NCI-H748 treated with DMSO at 0.1 percent for 48 hours (cell line): ENCODE measurements around the gene RAD51B.
"Not testable (repeated sequence)": the region's sequence is repeated elsewhere in the genome, so short reads cannot be mapped to it uniquely, and the experiment has no call there.

Experiments used
- DNase-seq: peaks from one replicate; lab custom pipeline; 2025; lab: John Stamatoyannopoulos, UW

Gene RAD51B

GRCh38 chr14:68274725-68275124 lies 455.1 kb downstream of the RAD51B start:
- DNase-seq: no peak

- DNase-seq: no peak
Measured at GRCh38 chr14:68278576-68279436, 459.2 kb downstream of the RAD51B start.

DNA sequence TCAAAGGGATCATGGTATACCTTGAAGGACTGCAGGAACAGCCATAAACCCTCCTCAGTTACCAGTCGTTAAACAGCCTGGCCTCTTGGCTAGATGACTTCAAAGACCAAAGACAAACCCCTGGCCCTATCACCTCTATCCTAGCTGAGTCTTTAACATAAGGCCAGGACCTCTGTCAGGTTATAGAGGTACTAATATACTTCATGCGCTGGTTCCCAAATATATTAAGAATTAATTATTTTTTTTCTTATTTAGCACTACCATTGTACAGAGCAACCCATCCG lies 459.8 kb downstream of the RAD51B start:
- DNase-seq: no peak

DNA sequence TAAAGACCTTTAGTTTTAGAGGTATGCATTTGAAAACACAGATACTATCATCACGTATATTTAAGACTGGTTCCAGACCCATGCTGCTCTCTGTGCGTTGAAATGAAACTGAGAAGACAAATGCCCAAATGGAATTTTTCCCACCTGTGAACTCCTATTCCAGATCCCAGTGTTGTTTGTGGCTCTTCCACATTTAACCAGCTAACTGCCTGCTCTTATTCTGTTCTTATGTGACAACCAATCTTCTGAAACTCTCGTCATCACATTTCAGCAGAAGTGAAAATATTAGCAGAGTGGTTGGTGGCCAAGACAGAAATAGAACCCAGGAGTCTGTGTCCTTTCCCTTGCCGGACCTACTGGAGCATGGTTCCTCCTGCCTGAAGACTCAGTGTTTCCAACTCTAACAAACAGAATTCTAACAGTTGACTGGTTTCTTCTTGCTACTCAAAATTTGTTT lies 460.2 kb downstream of the RAD51B start:
- DNase-seq: no peak

DNA sequence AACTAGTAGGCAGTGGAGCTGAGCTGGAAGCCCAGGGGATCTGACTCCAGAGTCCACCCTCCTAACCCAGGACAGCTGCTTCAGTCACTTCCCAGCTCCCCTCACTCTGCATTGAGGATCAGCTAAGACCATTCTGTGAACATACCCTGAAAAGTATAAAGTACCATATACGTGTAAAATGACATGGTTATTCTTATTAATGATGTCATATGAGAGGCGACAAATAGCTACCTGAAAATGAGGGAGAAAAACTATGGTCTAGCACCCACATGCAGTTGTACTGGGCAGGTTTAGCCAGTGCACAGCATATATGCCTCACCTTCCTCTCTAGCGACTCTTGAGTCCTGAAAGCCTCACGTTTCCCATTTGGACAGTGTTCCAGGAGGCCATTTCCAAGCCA lies 461.9 kb downstream of the RAD51B start:
- DNase-seq: no peak

DNA sequence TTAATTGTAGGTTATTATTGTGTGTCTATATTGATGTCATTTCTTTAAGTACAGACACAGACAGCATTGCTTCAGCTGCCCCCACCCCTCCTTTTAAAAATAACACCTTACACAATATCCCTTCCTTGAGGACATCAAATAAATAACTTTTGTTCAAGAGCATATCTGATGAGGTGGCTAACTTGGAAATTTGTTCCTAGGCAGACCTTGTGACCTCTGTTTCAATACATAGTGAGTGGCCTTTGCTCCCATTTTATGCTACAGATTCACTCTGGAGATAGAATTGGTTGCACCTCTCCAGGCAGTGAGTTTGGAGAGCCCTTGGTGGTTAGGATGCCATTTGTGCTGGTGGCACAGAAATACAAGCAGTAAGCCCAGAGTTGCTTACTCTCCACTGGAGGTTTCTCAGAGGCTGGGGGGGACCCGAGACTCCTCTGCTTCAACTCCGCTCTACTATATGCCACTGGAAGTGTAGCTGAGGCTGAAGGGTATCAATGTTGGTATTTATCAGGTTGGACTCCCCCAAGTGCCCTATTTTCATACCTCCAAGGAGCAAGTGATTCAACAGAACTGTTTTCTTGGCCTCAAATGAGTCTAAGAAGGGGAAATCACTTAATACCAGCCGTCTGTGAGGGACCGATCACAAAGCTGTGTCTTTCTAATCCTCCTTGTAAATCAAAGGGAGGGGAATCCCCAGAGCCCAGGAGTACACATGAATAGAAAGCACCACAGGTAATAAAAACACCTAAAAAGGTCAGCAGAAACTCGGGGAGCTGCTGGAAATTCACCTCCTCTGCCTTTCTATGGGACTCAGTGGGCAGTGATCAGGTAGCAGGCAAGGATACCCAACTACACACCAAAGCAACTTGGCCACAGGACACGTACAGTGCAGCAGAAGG lies 463.1 kb downstream of the RAD51B start:
- no peak for DNase-seq

DNA sequence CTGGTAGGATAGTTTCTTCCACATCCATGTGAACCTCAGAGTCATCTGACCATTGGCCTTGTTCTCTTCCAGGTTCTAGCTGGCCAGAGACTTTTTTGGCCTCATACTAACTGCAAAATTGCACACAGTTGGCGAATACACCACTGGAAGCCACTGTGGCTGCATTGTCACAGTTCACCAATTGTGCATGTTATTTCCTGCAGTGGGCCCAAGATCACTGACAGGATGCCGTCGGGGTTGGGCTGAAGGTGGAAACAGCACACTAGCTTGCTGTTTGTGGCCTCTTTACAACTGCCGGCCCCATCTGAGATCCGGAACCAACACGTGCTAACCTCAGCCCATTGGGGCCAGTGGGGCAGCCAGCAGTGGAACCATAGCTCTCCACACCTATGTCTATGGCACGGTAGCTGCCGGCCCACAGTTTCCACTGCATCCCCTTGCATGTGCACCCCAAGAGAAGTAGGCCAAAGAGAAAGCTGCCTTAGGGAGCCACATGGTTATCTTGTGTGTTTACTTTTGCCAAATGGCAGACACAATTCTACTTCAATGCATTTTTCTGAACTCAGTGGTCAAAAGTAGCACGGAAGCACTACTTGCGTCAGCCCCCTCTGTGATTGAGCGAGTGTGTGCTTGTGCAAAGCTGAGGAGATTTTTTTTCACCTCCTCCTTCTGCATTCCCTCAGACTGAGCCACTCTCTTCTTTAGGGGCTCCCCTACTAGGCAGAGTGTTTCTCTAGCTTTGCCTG lies 464.0 kb downstream of the RAD51B start:
- no peak for DNase-seq

GRCh38 chr14:68284333-68284732 lies 464.8 kb downstream of the RAD51B start:
- DNase-seq: no peak

- DNase-seq: no peak
Measured at GRCh38 chr14:68284834-68285233, 465.3 kb downstream of the RAD51B start.

DNA sequence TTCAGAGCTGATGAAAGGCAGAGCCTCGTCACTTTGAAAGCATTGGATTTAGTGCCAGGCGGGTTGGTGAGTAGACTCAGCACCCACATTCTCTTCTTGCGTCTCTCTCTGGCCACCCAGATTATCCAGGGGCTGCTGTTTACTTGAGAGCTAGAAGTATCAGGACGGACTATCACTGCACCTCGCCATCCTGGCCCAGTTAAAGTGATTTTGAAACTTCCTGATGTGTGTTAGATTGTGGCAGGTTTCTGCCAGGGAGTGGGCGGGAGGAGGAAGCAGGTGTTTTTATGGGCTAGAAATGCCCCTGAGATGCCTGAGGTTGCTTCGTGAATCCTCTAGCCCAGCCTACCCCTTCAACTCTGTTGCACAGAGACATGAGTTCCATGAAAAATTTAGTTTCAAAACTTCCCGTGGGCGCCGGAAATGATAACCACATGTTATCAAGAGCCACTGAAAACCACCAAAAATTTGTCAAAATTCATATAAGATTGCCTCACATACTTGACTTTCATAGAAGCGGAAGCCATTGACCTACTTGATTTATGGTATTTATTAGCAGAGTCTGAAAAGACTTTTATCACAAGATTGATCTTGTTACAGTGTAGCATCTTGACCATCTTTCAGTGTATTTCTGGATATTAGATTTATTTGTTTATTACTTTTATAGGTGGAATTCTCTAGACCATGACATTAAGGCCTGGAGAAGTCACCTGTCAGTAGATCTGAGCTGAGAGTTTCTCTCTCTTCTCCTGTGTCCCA lies 466.0 kb downstream of the RAD51B start:
- DNase-seq: no peak

DNA sequence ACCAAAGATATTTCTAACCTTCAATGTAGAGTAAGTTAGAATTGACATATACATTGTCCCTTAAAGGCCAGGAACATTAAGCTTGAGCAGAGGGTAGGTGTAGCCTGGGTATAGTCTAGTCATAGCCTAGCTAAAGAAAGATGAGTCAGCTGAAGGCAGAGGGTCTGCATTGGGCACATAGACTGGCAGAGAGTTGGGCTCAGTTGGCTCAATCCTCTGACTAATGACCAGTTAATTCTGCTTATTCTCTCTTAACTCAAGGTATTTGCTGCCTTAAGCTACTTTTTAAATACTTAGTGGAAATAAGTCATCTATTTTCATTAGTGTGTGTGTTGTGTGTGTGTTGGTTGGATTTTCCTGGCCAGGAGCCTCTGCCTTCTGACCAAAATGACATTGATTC lies 467.1 kb downstream of the RAD51B start:
- DNase-seq: no peak

GRCh38 chr14:68289452-68289851 lies 469.9 kb downstream of the RAD51B start:
- not testable (repeated sequence) for DNase-seq

- no peak for DNase-seq
Measured at GRCh38 chr14:68291820-68292219, 472.2 kb downstream of the RAD51B start.

DNA sequence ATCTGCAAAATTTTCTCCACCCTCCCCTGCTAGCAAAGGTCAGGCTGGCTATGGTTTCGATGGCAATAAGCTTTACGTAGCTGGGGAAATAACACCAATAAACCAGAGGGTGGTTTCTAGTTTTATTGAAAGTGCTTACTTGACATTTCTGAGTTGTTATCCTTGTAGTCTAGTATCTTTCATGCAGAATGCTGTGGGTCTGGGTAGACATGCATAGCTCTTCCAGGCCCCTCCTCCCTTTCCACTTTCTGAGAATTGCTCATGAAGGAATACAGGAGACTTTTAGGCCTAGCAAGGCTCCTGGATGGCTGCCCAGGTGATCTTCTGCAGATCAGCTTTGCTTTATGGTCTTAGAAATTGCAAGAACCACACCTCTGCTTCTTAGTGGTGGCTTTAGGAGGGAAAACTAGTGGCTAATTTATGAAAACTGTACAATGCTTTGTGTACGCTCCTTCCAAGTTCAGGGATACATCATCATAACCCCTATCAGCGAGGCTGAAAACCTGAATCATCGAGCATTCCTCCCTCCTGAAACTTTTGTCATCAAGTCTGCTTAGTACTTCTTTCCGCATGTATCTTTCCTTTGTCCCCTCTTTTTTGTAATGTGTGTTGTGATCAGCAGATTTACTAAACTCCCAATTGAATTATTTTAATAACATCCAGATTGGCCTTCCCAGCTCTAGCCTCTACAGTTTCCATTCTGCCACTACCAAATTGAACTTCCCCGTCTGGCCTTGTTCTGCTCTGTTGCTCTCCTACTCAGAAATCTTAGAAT lies 473.0 kb downstream of the RAD51B start:
- no peak for DNase-seq

GRCh38 chr14:68293404-68293803 lies 473.8 kb downstream of the RAD51B start:
- no peak for DNase-seq

DNA sequence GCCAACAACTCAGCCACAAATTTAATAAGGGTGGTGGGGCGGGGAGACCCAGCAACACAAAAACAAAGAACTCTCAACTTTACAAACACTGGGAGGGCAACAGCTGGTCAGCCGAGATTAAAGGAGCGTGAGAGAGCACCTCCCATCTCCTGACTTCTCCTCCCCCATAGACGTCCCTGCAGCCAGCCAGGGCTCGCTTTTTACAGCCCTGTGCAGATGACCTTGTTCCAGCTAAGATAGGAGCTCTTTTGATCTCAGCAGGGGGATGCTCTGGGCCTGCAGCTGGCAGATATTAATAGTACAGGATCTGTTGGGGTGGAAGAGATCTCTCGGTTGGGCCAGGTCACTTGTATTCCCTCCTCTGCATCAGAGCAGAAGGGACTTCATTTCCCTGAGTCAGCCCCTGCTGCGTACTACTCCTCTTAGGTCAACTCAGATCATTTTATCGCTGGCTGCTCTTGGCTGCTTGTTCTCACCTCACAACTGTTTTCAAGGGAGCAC lies 475.8 kb downstream of the RAD51B start:
- DNase-seq: no peak

- no peak for DNase-seq
Measured at GRCh38 chr14:68297039-68297438, 477.5 kb downstream of the RAD51B start.

DNA sequence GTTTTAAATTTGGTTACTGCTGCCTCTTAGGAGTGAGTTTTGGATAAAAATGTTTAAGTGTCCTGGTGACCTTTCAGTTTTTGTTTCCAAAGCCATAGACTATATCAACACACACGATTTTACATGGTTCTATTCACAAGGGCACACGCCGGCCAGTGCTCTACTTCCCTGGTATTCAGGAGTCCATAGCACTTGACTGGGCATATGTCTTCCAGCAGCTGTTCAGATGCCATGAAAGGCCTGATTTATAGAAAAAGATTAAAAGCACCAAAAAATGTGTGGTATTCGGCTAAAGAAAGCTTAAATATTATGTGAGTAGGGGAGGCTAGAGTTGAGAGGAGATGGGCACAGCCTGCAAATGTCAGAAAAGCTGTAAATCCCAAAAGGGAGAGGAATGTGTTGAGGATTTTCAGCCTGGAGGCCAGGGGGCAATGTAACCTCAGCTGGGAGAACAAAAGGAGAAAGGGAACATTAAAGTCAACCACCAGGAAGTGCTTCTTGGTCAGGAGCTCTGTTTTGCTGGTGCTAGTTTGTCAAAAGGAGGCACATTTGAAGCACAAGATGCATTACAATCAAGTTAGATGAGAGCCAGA lies 478.4 kb downstream of the RAD51B start:
- no peak for DNase-seq

DNA sequence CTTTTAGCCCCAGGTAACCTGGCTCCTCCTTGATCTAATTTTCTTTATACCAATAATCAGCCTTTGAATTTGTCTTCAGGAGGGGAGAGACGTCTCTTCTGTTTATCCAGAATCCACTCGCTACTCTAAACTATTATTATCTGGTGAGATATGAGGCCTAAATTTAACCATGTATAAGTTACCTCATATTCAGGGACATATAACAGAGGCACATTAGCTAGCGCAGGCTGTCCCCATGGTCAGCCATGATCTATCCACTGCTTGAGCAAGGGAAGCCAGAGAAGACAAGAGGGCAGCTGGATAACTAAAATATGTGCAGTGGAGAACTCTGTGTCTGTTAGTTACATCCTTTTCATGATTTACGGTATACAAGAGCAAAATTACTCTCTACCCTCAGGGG lies 481.0 kb downstream of the RAD51B start:
- no peak for DNase-seq

GRCh38 chr14:68301219-68301618 lies 481.6 kb downstream of the RAD51B start:
- no peak for DNase-seq
